Astrocyte of the spinal cord (primary cell): Measurements from ENCODE around the gene FBXL3.
A peak's percentile ranks its signal among the peaks of the same experiment; 100 is the strongest.

Experiments
- DNase-seq: peaks from one replicate; pipeline ENCODE4 v3.0.0; 2011; ENCODE audit warnings: low read depth, low spot score
- H3K4me3 ChIP-seq: 2 replicates; pipeline ENCODE4 v1.5.1; 2011; ENCODE audit warnings: low read depth, mild to moderate bottlenecking, low read length, moderate library complexity
- CTCF ChIP-seq: IDR thresholded peaks from 2 replicates; pipeline ENCODE4 v1.5.1; 2012; ENCODE audit warnings: low read depth, mild to moderate bottlenecking, low read length, inconsistent platforms
- in situ Hi-C: cut with HindIII; loops from 2 replicates; pipeline ENCODE4 v1.10.0; 2017; ENCODE audit warnings: low sequenced_read_pairs

Gene FBXL3

GRCh38 chr13:77026861-77027621 is at the start of gene FBXL3:
Gene FBXL3, minus strand, starts transcription at chr13:77027159. Its CDS starts 5,299 bp downstream, at chr13:77021860.
- in situ Hi-C loops: no loop called here
- peak; percentile 94 for DNase-seq
- peak within 1 kb of the TSS; percentile 85 for H3K4me3 ChIP-seq
- no peak for TF ChIP-seq CTCF

DNA sequence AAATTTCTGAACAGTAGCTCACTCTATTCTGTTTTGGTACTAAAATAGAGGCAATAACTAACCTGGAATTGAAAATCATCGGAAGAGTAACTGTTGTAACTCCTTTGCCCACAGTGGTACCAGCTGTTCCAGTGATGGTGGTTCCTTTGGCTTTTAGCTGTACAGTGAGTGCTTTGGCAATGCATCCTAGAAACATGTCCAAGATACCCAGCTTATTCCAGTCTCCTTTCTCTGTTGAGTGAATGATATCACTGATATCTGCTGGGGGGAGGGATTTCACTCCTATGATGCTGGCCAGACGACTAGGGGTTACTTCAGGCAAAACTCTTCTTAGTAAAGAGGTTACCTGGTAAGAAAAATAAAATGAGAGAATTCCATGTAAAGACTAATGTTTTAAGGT is 40.6 kb upstream of the FBXL3 start:
- DNase-seq: no peak
- in situ Hi-C loops: no loop called here
- H3K4me3 ChIP-seq: no peak overlapping the region
- TF ChIP-seq CTCF: no peak

DNA sequence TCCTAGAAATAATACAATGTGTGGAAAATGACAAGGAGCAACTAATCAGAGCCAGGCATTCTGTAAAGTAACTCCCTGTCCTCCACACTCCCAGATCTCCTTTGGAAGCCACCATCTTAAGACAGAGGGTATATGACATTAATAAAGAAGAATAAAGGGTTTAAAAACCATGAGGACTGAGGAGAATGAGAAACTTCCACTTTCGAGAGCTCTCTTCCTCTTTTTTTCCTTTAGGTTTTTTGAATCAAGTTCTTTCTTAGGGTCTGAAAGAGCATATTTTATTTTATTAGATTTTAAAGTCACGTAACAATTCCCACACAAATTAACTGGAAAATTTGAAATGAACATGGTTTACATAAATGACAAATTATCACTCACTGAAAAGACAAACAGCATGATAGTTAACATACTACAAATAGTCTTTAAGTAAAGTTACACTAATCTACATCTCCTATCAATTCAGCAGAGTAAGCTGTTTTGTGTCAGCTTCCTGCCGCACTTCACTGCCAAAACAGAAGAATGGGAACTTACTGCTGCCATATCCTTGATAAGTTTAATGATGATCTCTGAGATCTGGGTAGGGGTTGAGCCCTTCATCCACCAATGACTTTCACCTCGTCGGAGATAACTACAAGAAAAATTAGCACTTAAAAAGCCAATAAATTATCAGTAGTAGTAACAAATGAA is 38.6 kb upstream of the FBXL3 start:
- in situ Hi-C loops: no loop called here
- no peak overlapping the region for H3K4me3 ChIP-seq
- no peak for DNase-seq
- no peak for TF ChIP-seq CTCF

GRCh38 chr13:77062097-77062496 is 35.1 kb upstream of the FBXL3 start:
- TF ChIP-seq CTCF: no peak
- H3K4me3 ChIP-seq: no peak overlapping the region
- no peak for DNase-seq
- in situ Hi-C loops: no loop called here

GRCh38 chr13:77061362-77061761 is 34.4 kb upstream of the FBXL3 start:
- H3K4me3 ChIP-seq: no peak overlapping the region
- in situ Hi-C loops: no loop called here
- no peak for DNase-seq
- no peak for TF ChIP-seq CTCF

GRCh38 chr13:77056886-77057285 is 29.9 kb upstream of the FBXL3 start:
- in situ Hi-C loops: no loop called here
- DNase-seq: no peak
- no peak overlapping the region for H3K4me3 ChIP-seq
- no peak for TF ChIP-seq CTCF
